HCT116 (cell line): ENCODE data around the gene LDHD. TPM values are rescaled to one million over a fixed set of nuclear protein-coding genes. Genes with fewer than 3 reads are reported as not detected.

Experiments
- ATAC-seq: fragments of 200-7000 bp; cut with Tn5 transposase; 2 replicates; pipeline ENCODE4 v1.9.1; 2020; ENCODE audit warnings: mild to moderate bottlenecking, moderate library complexity
- BruUV-seq: library from RNA; stranded (reverse); fragments of 400-500 nt; replicated peaks from 2 replicates; lab custom pipeline; 2021; lab: Mats Ljungman, UMichigan
- CTCF ChIA-PET: fragments of 300-600 bp; sonication (Branson Sonifier 250); formaldehyde crosslinking; loops from one replicate; lab custom pipeline; 2021; ENCODE audit warnings: antibody characterized with exemption; lab: Charles Lee
- POLR2A ChIA-PET: fragments of 300-600, 350-600 bp; sonication (Branson Sonifier 250); formaldehyde crosslinking; loops from one replicate; lab custom pipeline; 2021; ENCODE audit warnings: antibody characterized with exemption; lab: Charles Lee
- RAD21 ChIA-PET, 2 experiments: fragments of 300-600 bp; sonication (Branson Sonifier 250); formaldehyde crosslinking; loops; one replicate each; lab custom pipeline; 2023; ENCODE audit warnings: low total read pairs in 2 of 2; ENCODE audit not compliant: uncharacterized antibody in 2 of 2, unreplicated experiment in 2 of 2, low non-redundant PET in 1 of 2; lab: Charles Lee
- DNase-seq: peaks from one replicate; pipeline ENCODE4 v3.0.0-alpha.2; 2010; ENCODE audit warnings: low read depth, low spot score
- H2AFZ ChIP-seq: fragments of 200-600 bp; shearing (Covaris generic), sonication (generic); 2 replicates; pipeline ENCODE4 v1.6.1; 2017; ENCODE audit warnings: low read depth, mixed run types, mixed read lengths, antibody characterized with exemption, low read length; ENCODE audit not compliant: poor library complexity, severe bottlenecking
- H3K27ac ChIP-seq: 2 replicates; pipeline ENCODE4 v1.5.1; 2012; ENCODE audit warnings: low read depth, low read length
- H3K27me3 ChIP-seq: fragments of 200-600 bp; sonication (generic); 2 replicates; pipeline ENCODE4 v1.6.1; 2016; ENCODE audit warnings: mixed run types, low read length, mixed read lengths; ENCODE audit not compliant: insufficient read depth
- H3K36me3 ChIP-seq, 2 experiments: fragments of 200-500 bp in 1 of 2; fragments of 200-600 bp in 1 of 2; sonication (Bioruptor generic) in 1 of 2; sonication (generic) in 1 of 2; 2 replicates each; pipeline versions ENCODE4 v1.5.1 to v1.6.1; 2014 to 2016; ENCODE audit warnings: low read length in 2 of 2, inconsistent platforms in 1 of 2, mixed read lengths in 1 of 2, mixed run types in 1 of 2; ENCODE audit not compliant: insufficient read depth in 2 of 2, control insufficient read depth in 1 of 2
- H3K4me1 ChIP-seq, 2 experiments: fragments of 200-600 bp in 1 of 2; sonication (generic) in 1 of 2; 2 replicates each; pipeline versions ENCODE4 v1.5.1 to v1.6.1; 2012 to 2017; ENCODE audit warnings: low read length in 2 of 2, inconsistent platforms in 1 of 2, mild to moderate bottlenecking in 1 of 2, mixed read lengths in 1 of 2, mixed run types in 1 of 2, moderate library complexity in 1 of 2; ENCODE audit not compliant: insufficient read depth in 2 of 2, control insufficient read depth in 1 of 2
- H3K4me2 ChIP-seq: fragments of 200-600 bp; sonication (generic); 2 replicates; pipeline ENCODE4 v1.6.1; 2017; ENCODE audit warnings: mixed run types, low read length, mixed read lengths
- H3K4me3 ChIP-seq, 2 experiments: fragments of 200-600 bp in 1 of 2; sonication (generic) in 1 of 2; replicated peaks in 1 of 2; 2 replicates each; pipeline ENCODE4 v1.5.1; 2011 to 2016; ENCODE audit warnings: low read length in 2 of 2, control low read depth in 1 of 2, low read depth in 1 of 2, mild to moderate bottlenecking in 1 of 2, mixed read lengths in 1 of 2, mixed run types in 1 of 2
- H3K79me2 ChIP-seq: fragments of 200-600 bp; sonication (generic); 2 replicates; pipeline ENCODE4 v1.6.1; 2017; ENCODE audit warnings: mild to moderate bottlenecking, mixed run types, low read length, moderate library complexity, mixed read lengths; ENCODE audit not compliant: insufficient read depth
- H3K9ac ChIP-seq: fragments of 200-600 bp; sonication (generic); 2 replicates; pipeline ENCODE4 v1.6.1; 2016; ENCODE audit warnings: low read length, mixed read lengths
- H3K9me2 ChIP-seq: fragments of 200-600 bp; sonication (generic), shearing (Covaris generic); 2 replicates; pipeline ENCODE4 v1.6.1; 2017; ENCODE audit warnings: mixed run types, mild to moderate bottlenecking, moderate library complexity; ENCODE audit not compliant: insufficient read depth
- H3K9me3 ChIP-seq, 2 experiments: fragments of 200-500 bp in 1 of 2; fragments of 200-600 bp in 1 of 2; sonication (Bioruptor generic) in 1 of 2; sonication (generic) in 1 of 2; 2 replicates each; pipeline ENCODE4 v1.6.1; 2014 to 2017; ENCODE audit warnings: low read length in 2 of 2, mixed read lengths in 2 of 2, inconsistent platforms in 1 of 2, low read depth in 1 of 2, mild to moderate bottlenecking in 1 of 2, mixed run types in 1 of 2, moderate library complexity in 1 of 2; ENCODE audit not compliant: control insufficient read depth in 1 of 2, insufficient read depth in 1 of 2
- H4K20me1 ChIP-seq: fragments of 200-600 bp; sonication (generic), shearing (Covaris generic); 2 replicates; pipeline ENCODE4 v1.6.1; 2017; ENCODE audit warnings: mixed run types, mild to moderate bottlenecking, moderate library complexity; ENCODE audit not compliant: insufficient read depth
- EGR1 ChIP-seq: IDR thresholded peaks from 2 replicates; pipeline ENCODE4 v1.6.1; 2012; ENCODE audit warnings: low read depth
- EZH2 ChIP-seq: fragments of 200-600 bp; sonication (generic); IDR thresholded peaks from 2 replicates; pipeline ENCODE4 v1.6.1; 2017; ENCODE audit warnings: antibody characterized with exemption, mixed run types
- EZH2phosphoT487 ChIP-seq: fragments of 200-600 bp; IDR thresholded peaks from 2 replicates; pipeline ENCODE4 v1.6.1; 2018; ENCODE audit warnings: antibody characterized with exemption, borderline replicate concordance
- JUND ChIP-seq: IDR thresholded peaks from 2 replicates; pipeline ENCODE4 v1.6.1; 2012
- SP1 ChIP-seq: IDR thresholded peaks from 2 replicates; pipeline ENCODE4 v1.6.1; 2012; ENCODE audit warnings: low read depth
- SRF ChIP-seq: IDR thresholded peaks from 2 replicates; pipeline ENCODE4 v1.6.1; 2012; ENCODE audit warnings: low read depth
- TCF7L2 ChIP-seq: IDR thresholded peaks from 2 replicates; pipeline ENCODE4 v1.7.0; 2011; ENCODE audit warnings: borderline replicate concordance, inconsistent platforms; ENCODE audit not compliant: insufficient read depth, insufficient read length; ENCODE audit errors: extremely low read depth
- ZFX ChIP-seq: fragments of 450-650 bp; IDR thresholded peaks from 2 replicates; pipeline ENCODE4 v1.6.1; 2017
- intact Hi-C: fragments of 100-400 bp; cut with micrococcal nuclease; formaldehyde crosslinking; loops from 2 replicates; pipeline ENCODE4 v1.10.0; 2022
- total RNA-seq: library from RNA; stranded (reverse); gene quantifications from one replicate; pipeline ENCODE4 v1.2.1, GENCODE V29; 2021; ENCODE audit not compliant: unreplicated experiment
- TF ChIP-seq, protein P1 (sequence below): IDR thresholded peaks from 2 replicates; pipeline ENCODE4 v1.6.1; 2011; ENCODE audit warnings: mild to moderate bottlenecking, low read length, moderate library complexity; ENCODE audit not compliant: insufficient replicate concordance; ENCODE audit errors: extremely low read depth
- TF ChIP-seq, protein P2 (sequence below): IDR thresholded peaks from 2 replicates; pipeline ENCODE4 v1.6.1; 2012

Gene LDHD
- total RNA-seq, 1 experiment from 2014 or later: 3.4 TPM

DNA sequence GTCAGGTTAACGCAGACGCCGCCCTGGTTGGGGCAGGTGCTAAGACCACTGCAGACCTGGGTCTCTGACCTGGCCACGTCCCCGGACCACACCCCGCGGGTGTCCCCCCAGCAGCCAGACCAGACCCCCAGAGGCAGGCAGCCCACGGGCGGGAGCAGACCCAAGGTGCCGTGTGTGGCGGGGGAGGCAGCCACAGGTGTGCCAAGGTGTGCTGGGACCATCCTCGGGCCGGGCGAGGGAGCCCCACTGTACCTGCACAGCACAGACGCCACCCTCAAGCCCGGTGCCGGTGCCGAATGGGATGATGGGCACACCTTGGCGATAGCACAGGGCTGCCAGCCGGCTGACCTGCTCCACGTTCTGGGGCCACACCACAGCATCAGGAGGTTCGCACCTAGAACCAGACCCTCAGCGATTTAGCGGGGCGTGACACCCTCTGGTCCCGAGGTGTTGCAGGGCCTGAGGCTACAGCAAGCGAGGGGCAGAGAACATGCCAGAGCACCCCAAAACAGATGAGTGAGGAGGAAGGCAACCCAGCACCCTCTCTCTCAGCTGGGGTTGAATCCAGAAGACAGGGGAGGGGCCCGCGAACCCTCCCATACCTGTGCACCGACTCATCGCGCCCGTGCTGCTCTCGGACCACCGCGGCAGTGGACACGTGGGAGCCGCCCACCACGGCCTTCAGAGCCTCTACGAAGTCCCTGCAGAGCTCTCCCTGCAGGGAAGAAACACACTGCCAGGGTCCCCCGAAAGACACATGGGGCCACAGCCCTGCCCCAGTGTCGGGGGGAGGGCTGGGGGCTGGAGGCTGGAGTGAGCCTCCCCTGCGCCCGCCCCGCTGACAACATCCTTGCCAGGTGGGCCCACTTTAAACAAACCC, 1.4 kb downstream of the LDHD start:
- TF ChIP-seq TCF7L2: no peak
- TF ChIP-seq JUND: no peak
- TF ChIP-seq, protein P1, sequence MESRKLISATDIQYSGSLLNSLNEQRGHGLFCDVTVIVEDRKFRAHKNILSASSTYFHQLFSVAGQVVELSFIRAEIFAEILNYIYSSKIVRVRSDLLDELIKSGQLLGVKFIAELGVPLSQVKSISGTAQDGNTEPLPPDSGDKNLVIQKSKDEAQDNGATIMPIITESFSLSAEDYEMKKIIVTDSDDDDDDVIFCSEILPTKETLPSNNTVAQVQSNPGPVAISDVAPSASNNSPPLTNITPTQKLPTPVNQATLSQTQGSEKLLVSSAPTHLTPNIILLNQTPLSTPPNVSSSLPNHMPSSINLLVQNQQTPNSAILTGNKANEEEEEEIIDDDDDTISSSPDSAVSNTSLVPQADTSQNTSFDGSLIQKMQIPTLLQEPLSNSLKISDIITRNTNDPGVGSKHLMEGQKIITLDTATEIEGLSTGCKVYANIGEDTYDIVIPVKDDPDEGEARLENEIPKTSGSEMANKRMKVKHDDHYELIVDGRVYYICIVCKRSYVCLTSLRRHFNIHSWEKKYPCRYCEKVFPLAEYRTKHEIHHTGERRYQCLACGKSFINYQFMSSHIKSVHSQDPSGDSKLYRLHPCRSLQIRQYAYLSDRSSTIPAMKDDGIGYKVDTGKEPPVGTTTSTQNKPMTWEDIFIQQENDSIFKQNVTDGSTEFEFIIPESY: no peak
- TF ChIP-seq EZH2phosphoT487: no peak
- TF ChIP-seq, protein P2, sequence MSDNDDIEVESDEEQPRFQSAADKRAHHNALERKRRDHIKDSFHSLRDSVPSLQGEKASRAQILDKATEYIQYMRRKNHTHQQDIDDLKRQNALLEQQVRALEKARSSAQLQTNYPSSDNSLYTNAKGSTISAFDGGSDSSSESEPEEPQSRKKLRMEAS: no peak
- no peak for TF ChIP-seq EGR1
- TF ChIP-seq ZFX: no peak
- no peak for TF ChIP-seq SP1
- no peak for TF ChIP-seq EZH2
- TF ChIP-seq SRF: no peak
- Histone ChIP-seq H3K79me2 (no peaks in the 10 kb centered on the region), H3K9ac (no peak overlapping the region), H3K4me3 (no peak overlapping the region), H3K27me3 (no peaks in the 10 kb centered on the region), H3K9me3 (no peaks in the 10 kb centered on the region; a peak in 1 of 4 replicates), H2AFZ (no peak overlapping the region), H3K4me2 (peak overlapping the region; percentile 99; the same call in 1 of the 2 replicates), H3K27ac (no peak overlapping the region), H3K9me2 (no peaks in the 10 kb centered on the region), H3K36me3 (no peaks in the 10 kb centered on the region), H4K20me1 (no peaks in the 10 kb centered on the region), H3K4me1 (peaks cover 21 to 31% of the 10 kb centered on the region in 2 experiments)
- DNase-seq: no peak
- ChIA-PET RAD21 (no interaction called here), CTCF (no interaction called here), POLR2A (interaction anchor here (1.5 kb wide), 1 partner anchor 24 kb away, joined by 4 read pairs; no protein-coding TSS in a partner anchor)
- intact Hi-C loops: loop anchor here (10.0 kb wide), 1 partner anchor 300 kb away; no protein-coding TSS in a partner anchor
- BruUV-seq: no TSS peak
- no peak for ATAC-seq
